HL-60/S4 treated with phorbol 12-myristate 13-acetate at 8.2 ng/mL for 4 days and 3 days (cell line): Measurements from ENCODE around the gene SOX13.
"Not testable (repeated sequence)": the region's sequence is repeated elsewhere in the genome, so short reads cannot be mapped to it uniquely, and the experiment has no call there.

ENCODE experiments used
- in situ Hi-C: fragments of 300-500 bp; cut with MboI; formaldehyde crosslinking; loops from 2 replicates; pipeline ENCODE4 v1.15.0; 2022; ENCODE audit warnings: low sequenced_read_pairs

Gene SOX13

DNA sequence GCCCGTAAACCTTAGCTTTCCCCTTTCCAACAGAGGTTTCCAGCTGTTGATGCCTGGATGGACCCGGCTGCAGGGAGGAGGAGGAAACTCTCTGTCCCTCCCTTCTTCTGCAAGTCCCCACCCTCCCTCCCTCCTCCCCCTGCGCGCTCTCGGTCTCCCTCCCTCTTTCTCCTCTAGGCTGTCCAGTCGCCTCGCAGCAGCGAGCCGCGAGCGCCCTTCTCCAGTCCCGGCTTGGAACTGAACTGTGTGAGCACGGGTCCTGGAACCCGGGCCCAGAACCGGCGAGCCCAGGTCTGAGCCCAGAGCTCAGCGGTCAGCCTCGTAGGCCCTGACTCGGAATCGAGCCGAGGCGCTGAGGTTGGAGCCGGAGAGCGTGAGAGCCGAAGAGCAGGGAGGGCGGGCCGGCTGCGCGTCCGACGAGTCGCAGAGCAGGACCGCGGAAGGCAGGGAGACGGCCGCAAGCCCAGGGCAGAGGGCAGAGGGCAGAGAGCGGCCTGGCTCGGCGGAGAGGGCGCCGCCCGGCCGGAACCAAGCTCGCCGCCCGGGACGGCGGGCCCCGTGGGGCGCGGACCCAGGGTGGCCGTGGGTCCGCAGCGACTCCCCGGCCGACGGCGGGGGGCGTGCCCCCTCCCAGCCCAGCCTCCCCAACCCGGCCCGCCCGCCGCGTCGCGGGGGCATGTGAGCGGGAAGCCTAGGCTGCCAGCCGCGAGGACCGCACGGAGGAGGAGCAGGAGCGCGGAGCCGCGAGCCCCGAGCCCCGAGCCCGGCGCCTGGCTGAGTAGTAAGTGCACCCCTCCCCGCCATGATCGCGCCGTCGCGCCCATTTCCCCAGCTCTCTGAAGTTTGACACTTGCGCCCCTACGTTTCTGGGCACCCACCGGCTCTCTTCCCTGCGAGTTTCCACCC lies at the start of gene SOX13:
TSS of gene SOX13 (plus strand) at position 185 of the 906 bp plus-strand sequence. CDS start 39,801 bp downstream, outside the sequence.
- in situ Hi-C loops, result no loop called here

GRCh38 chr1:204025917-204026707 lies 46.8 kb upstream of the SOX13 start:
- in situ Hi-C loops, result no loop called here

DNA sequence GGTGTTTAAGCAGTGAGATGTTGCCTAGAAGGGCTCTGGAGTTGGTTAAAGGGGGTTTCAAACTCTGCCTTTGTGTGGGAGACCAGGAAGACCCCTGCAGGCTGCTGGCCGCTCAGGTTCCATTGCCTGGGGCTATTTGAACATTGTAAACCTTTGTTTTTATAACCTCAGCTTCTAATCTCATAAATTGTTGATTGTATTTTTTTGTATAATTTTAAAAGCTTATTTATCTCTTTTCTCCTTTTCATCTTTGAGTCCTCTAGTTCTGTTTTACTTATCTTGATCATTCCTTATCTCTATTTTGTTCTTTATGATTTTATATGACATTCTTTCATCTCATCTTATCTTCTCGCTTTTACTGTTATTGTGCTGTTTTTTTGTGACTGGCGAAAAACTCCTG lies 45.5 kb upstream of the SOX13 start:
- in situ Hi-C loops, result no loop called here

DNA sequence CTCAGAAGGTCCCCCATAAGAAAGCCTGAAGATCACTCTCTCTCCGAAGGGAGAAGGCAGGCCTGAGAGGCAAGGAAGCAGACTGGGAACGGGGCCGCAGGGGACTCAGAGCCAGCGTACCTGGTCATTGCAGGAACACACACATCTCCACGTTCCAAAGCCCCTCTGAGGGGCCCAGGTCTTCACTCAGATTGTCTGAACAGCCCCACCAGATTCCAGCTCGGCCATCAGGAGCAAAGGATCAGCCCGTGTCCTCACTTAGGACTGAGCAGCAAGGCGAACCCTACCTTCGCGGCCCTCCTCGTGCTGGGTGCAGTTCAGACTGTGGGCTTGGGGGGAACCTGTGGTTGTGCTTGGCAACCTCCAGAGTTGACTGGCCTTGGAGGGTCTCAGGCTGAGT lies 43.9 kb upstream of the SOX13 start:
- in situ Hi-C loops, result no loop called here

GRCh38 chr1:204031098-204031710 lies 41.7 kb upstream of the SOX13 start:
- in situ Hi-C loops, result no loop called here

DNA sequence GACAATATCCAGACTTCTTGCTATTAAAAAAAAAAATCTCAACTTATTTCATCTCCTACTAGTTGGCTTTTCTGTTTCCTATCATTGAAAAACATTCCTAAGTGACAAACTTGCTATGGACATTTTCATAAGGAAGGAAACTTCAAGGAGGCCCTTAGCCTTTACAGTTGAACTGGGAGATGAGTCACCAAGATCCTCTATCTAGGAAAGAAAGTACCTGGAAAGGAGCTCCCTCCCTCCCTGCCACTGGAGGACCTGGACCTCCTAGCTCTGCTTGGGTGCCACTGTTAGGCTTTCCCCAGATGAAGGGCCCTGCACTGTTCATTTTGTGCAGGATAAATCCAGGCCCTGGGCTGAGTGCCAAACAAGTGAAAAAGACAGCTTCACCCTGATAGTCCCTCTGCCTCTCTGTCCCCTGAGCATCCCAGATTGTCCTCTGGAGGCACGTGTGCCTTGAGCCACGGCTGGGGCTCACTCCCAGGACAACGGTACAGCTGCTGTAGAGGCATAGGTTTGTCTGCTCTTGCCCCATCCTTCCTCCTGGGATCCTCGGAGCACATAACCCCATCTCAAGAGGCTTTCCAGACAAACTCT lies 40.2 kb upstream of the SOX13 start:
- in situ Hi-C loops, result no loop called here

DNA sequence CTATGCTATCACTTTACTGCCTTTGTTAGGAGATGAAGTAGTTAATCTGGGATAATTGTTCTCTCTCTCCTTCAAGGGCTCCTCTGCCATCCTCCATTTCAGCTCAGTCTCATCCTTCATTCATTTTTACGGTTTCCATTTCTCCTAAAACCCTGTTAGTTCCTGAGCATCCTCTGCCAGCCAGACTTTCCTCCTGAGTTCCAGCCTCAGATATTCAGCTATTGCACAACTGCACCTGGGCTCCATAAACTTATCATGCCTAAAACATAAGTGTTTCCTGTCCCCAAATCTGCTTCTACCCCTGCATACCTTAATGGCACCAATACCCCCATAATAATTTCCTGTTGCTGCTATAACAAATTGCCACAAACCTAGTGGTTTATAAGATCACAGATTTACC lies 39.6 kb upstream of the SOX13 start:
- in situ Hi-C loops, result no loop called here

- in situ Hi-C loops, result no loop called here
These were observed 35.8 kb upstream of the SOX13 start for GRCh38 chr1:204036882-204037655.

DNA sequence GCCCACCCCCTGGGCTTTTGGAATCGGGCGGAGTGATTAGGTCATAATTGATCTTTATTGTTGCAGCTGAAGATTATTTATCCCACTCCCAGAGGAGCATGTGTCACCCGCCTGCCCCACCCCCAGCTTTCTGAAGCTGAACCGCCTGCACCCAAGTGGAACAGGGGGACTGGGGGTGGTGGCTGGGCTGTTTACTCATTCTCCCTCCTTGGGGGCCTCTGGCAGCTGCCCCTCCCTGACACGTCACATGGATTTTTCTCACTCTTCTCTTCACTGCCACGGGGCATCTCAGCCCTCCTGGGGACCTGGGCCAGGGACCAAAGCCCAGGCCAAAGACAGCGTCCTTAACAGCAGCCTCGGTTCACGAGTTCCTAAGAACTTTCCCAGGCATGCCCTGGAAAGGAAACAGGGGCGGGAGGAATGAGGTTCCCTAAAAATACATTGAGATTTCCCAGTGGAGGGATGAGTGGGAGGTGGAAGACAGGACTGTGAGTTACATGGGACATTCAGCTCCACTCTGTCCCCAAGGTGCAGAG lies 31.6 kb upstream of the SOX13 start:
- in situ Hi-C loops, result no loop called here

- in situ Hi-C loops, result no loop called here
These were observed 31.0 kb upstream of the SOX13 start for GRCh38 chr1:204041803-204042505.

DNA sequence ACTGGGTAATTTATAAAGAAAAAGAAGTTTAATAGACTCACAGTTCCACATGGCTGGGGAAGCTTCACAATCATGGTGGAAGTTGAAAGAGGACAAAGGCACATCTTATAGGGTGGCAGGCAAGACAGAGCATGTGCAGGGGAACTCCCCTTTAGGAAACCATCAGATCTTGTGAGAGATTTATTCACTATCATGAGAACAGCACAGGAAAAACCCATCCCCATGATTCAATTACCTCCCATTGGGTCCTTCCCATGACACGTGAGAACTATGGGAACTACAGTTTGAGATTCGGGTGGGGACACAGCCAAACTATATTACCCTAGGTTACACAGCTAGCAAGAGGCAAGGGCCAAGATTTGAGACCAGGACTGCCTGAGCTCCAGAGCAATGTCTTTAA lies 30.4 kb upstream of the SOX13 start:
- in situ Hi-C loops, result no loop called here

- in situ Hi-C loops, result no loop called here
These were observed 29.2 kb upstream of the SOX13 start for GRCh38 chr1:204043680-204044079.

- in situ Hi-C loops, result no loop called here
These were observed 28.5 kb upstream of the SOX13 start for GRCh38 chr1:204044448-204044847.

- in situ Hi-C loops, result no loop called here
These were observed 27.5 kb upstream of the SOX13 start for GRCh38 chr1:204045430-204045829.

DNA sequence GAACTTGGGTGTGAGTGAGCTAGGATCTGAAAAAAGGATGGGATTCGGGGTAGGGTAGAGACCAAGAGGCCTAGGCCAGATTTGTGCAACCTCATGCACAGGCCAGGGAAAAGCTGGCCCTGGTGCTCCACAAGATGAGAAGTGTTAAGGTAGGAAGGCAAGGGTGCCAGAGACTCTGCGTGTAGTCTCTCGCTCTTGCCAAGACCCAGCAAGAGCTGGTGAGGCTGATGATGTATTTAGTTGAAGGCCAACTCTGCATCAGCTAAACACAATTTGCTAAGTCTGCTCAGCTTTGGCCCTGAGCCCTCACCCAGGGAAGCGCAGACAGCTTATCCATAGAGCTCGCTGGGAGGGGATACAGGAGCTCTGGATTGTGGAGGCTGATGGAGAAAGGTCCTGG lies 26.6 kb upstream of the SOX13 start:
- in situ Hi-C loops, result no loop called here

GRCh38 chr1:204048796-204049195 lies 24.1 kb upstream of the SOX13 start:
- in situ Hi-C loops, result not testable (repeated sequence)

DNA sequence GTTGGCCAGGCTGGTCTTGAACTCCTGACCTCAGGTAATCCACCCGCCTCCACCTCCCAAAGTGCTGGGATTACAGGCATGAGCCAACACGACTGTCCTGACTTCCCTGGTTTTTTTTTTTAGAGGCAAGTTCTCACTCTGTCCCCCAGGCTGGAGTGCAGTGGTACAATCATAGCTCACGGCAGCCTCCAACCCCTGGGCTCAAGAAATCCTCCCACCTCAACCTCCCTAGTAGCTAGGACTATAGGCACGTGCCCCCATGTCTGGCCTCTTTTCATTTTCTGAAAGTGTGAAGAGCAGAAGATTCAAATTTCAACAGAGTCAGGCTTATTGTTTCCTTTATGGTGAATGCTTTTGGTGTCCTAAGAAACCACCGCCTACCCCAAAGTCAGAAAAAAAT lies 21.7 kb upstream of the SOX13 start:
- in situ Hi-C loops, result no loop called here

DNA sequence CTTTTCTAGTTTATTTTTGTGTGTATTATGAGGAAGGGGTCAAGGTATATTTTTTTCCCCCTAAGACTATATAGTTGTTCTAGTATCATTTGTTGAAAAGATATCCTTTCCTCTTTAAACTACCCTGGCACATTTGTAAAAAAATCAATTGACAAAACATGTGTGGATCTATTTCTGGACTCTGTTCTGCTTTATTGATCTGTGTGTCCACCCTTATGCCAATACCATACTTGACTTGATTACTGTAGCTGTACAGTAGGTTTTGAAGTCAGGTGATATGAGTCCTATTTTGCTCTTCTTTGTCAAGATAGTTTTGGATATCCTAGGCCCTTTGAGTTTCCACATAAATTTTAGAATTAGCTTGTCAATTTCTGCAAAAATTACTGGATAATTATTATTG lies 21.2 kb upstream of the SOX13 start:
- in situ Hi-C loops, result no loop called here

DNA sequence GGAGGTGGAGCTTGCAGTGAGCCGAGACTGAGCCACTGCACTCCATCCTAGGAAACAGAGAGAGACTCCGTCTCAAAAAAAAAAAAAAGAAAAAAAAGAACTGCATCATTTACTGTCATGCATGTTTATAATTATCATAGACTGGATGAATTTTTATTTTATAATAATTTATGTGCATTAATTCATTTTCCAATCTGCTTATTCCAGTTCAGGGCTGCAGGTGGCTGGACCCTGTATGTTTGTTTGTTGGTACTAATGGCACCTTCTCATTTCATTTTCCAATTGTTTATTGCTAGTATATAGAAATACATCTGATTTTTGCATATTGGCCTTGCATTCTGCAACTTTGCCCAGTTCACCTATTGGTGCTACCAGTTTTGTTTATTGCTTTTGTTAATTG lies 19.0 kb upstream of the SOX13 start:
- in situ Hi-C loops, result no loop called here

DNA sequence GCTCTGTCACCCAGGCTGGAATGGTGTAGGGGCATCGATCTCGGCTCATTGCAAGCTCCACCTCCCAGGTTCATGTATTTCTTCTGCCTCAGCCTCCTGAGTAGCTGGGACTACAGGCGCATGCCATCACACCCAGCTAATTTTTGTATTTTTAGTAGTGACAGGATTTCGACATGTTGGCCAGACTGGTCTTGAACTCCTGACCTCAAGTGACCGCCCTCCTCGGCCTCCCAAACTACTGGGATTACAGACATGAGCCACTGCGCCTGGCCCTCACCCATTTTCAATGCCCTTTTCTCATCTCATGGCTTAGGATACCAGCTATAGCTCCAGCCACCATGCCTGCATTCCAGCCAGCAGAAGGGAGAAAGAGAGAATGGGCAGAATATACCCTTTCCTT lies 12.9 kb upstream of the SOX13 start:
- in situ Hi-C loops, result no loop called here
